NCI-H748 (cell line): ENCODE results near the gene PLCD3.
A peak's percentile ranks its signal among the peaks of the same experiment; 100 is the strongest.

Experiments used
- DNase-seq: peaks from one replicate; lab custom pipeline; 2025; ENCODE audit not compliant: unreplicated experiment; lab: John Stamatoyannopoulos, UW

PLCD3 gene, protein sequence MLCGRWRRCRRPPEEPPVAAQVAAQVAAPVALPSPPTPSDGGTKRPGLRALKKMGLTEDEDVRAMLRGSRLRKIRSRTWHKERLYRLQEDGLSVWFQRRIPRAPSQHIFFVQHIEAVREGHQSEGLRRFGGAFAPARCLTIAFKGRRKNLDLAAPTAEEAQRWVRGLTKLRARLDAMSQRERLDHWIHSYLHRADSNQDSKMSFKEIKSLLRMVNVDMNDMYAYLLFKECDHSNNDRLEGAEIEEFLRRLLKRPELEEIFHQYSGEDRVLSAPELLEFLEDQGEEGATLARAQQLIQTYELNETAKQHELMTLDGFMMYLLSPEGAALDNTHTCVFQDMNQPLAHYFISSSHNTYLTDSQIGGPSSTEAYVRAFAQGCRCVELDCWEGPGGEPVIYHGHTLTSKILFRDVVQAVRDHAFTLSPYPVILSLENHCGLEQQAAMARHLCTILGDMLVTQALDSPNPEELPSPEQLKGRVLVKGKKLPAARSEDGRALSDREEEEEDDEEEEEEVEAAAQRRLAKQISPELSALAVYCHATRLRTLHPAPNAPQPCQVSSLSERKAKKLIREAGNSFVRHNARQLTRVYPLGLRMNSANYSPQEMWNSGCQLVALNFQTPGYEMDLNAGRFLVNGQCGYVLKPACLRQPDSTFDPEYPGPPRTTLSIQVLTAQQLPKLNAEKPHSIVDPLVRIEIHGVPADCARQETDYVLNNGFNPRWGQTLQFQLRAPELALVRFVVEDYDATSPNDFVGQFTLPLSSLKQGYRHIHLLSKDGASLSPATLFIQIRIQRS

DNA sequence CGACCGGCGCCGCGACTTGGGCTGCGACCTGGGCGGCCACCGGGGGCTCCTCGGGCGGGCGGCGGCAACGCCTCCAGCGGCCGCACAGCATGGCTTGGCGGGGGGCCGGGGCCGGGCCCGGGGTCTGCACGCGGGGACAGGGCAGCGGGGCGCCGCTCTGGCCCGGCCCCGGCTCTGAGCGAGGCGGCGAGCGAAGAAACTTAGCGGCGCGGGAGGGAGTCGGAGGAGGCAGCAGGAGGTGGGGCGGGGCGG is at the start of gene PLCD3:
TSS of gene PLCD3 (minus strand) at position 196 of the 252 bp plus-strand sequence. CDS start at position 91, 105 bp downstream.
- no peak for DNase-seq

DNA sequence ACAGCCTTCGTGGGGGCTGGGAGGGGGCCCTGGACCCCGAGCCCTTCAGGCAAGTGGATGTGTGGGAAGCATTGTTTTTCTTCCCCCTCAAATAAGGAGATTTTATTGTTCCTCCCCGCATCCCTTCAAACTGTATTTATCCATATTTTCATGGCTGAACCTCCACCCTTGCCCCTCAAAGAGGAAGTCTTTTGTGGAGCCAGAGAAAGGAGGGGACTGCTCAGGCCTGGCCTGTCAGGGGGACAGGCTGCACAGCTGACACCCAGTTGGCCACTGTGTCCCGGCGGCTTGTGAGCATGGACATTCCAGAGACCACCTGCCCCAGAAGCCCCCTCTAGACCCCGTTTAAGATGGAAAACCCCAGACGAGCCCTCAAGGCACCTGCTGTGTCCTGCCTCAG is 45.2 kb upstream of the PLCD3 start:
- DNase-seq: no peak

DNA sequence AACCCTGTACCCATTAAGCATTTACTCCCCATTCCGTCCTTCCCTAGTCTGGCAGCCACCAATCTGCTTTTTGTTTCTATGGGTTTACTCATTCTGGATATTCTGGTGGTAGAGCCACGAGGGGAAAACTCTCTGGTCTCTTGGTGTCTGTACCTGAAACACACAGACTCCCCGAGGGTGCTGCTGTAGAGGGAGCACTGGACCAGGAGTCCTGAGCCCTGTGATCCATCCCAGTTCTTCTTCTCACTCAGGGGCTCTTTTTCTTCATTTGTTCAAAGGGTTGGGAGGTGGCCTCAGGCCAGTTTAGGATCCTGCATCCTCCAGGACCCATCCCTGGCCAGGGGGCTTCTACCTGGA is 43.4 kb upstream of the PLCD3 start:
- DNase-seq: no peak

DNA sequence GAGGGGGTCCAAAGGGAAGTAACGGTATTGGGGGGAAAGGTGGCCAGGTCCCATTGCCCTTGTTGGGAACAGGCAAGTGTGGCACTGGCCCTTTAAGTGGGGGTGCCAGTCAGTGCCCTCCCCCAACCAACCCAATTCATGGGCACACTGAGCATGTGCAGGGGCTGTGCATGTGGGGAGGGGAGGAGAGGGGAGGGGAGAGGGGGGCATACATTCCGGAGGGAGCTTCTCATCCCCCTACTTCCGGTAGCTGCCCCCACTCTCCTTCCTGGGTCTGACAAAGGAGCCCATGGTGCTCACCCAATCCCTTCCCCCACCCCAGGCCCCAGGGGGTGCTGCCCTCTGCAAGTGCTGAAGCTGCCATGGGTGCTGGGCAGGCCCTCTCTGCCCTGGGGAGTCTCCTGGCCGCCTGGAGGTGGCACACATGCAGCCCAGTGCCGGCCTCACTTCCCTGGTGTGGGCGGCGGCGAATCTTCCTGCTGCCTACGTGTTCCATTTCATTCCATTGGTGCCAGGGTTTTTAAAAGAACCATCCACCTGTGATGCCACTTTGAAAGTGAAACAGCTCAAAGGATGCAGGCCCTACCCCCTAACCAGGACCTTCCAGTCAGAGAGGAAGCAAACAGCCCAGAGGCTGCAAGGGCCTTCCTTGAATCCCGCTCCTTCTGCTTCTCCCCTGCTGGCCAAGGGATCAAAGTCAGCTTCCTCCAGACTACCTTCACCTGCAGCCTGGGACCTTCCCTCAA is 40.4 kb upstream of the PLCD3 start:
- DNase-seq: no peak

DNA sequence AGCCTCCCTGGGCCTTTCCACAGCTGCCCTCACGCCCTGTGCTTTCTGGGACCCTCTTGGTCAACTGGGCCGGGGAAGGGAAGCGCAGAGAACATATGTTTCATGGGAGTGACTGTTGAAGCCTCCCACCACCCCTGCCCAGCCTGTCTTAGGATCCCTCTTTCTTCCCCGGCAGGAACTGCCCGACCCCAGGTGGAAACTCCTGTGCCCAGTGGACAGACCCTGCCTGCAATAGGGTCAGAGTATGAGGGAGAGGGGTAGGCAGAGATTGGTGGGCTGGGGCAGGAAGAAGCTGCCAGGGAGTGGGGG is 39.9 kb upstream of the PLCD3 start:
- DNase-seq: no peak

DNA sequence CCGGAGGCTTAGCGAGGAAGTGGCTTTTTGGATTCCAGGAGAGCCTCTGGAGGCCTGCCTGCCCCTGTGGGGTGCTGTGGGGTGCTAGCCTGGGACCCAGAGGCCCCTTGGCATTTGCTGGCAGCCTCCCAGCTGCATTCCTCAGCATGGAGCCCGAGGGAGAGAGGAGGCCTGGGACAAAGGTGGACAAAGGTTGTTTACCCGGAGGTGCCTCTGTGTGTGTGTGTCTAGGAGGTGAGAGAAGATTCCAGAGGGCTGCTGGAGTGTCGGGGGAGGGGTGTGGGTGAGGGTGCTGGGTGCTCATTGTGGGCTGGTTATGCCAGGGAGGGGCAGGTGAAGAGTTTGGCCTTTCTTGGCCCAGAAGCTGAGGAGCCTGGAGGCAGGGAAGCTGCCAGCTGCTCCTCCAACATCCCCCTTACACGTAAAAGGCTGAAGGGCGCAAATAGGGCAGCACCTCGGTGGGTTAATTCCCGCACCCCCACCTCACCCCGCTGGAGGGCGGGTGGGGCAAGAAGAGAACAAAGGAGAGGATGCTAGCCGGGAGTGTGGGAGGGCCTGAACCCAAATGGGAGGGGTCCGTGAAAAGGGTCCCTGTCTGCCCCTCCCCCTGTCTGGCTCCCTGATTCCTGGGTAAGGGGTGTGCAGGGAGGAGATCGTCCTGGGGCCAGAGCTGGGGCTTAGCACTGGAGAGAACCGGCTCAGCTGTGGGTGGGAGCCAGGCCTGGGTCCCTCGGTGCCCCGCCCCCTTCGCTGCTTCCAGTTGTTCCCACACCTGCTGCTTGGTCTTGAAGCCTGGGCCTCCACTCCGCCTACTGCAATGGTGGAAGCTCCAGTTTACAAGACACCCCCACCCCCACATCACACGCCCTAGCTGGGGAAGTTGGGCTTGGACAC is 39.3 kb upstream of the PLCD3 start:
- DNase-seq: no peak

DNA sequence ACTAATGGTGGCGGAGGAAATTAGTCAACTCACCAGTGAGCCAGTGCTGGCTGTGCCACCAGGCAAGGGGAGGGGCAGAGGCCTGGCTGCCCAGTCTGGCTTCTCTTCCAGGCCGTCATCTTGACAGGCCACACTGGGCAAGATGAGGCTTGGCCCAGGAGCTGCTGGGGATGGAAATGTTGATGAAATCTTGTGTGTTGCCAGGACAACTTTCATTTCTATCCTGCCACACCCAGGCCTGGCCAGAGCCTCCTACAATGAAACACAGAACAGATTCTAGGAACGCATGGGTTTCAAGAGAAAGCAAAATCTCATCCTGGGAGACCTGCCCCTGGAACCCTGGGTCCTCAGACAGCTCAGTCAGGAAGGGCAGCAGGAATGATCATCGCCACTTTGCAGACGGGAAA is 38.6 kb upstream of the PLCD3 start:
- no peak for DNase-seq

DNA sequence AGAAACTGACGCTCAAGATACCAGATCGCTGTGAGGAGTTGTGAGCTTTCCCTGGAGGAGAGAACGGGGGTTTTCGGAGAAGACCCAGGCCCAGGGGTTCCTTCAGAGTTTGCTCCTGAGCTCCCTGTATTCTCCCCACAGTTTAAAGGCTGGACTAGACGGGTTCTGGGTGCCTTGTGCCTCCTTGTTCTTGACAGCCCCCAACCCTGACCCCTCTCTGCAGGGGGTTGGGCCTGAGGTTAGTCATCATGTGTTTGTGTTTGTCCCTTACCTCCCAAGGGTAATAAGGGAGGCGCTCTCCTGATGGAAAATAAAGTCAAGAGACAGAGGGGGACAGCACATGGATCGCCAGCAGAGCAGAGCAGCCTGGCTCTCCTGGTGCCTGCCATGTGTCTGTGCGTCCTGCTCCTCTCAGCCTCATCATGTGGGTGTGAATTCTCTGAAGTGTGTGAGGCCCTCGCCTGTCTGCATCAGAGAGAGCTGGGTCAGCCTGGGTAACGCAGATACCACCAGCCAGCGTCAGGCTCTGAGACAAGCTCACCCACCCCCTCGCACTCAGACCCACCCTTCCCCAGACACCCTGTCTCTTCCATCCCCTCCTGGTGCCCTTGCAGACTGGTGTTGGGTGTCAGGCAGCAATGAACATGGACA is 38.1 kb upstream of the PLCD3 start:
- DNase-seq: no peak

DNA sequence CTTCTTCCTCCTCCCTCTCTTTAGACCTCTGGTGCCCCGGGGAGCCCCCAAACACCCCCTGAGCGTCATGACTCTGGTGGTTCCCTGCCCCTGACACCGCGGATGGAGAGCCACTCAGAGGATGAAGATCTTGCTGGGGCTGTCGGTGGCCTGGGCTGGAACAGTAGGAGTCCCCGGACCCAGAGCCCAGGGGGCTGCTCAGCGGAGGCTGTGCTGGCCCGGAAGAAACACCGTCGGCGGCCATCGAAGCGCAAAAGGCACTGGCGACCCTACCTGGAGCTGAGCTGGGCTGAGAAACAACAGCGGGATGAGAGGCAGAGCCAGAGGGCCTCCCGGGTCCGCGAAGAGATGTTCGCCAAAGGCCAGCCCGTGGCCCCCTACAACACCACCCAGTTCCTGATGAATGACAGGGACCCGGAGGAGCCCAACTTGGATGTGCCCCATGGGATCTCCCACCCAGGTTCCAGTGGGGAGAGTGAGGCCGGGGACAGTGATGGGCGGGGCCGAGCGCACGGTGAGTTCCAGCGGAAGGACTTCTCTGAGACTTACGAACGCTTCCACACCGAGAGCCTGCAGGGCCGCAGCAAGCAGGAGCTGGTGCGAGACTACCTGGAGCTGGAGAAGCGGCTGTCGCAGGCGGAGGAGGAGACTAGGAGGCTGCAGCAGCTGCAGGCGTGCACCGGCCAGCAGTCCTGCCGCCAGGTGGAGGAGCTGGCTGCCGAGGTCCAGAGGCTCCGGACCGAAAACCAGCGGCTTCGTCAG is 36.9 kb upstream of the PLCD3 start:
- DNase-seq: no peak

DNA sequence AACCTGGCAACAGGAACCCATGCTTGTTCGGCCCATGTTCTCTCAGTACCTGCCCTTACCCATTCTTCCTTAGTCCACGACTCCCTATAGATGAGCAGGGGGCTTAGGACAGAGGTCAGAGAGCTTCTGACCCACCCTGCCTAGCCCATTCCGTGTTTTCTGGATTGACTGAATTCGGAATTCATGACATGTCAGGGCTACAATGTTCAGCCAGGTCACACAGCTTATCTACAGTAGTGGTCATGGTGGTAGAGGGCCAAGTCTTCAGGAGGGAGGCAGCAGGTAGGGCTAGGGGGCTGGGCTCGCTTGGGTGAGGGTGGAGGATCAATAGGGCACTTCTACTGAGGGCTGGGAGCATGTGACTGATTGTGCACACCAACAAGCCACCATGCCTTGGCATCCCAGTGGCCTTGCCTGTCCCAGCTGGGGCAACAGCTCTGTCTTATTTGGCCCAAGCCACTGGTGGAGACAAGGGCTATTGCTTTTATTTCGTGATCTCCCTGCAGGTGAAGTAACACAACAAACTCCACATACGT is 32.5 kb upstream of the PLCD3 start:
- DNase-seq: no peak

DNA sequence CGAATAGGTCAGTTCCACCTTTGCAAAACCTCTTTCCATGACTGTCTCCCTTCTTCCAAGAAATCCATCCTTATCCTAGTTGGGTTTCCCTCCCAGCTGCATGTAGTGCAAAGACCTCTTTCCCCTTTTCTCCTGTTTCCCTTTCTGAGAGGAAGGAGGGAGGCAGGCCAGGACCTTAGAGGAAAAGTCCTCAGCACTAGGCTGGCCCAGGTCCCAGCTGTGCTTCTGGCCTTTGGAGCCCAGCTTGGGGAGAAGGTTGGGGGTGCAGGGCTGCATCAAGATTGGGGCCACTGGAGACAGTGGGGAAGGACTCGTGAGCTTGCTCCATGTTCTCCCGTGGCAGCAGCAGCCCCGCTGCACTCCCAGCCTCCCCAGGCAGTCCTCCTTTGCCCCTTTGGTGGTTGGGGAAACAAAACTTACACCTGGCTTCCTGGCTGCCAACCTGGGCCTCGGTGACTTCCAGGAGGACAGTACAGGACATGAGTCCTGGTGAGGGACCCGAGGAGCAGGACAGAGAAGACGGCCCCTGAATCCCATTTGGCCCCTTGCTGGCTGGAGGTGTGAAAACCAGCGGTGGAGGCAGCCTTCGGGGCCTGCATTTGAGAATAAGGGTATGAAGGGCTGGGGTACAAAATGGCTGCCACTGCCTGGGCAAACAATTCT is 29.8 kb upstream of the PLCD3 start:
- no peak for DNase-seq

DNA sequence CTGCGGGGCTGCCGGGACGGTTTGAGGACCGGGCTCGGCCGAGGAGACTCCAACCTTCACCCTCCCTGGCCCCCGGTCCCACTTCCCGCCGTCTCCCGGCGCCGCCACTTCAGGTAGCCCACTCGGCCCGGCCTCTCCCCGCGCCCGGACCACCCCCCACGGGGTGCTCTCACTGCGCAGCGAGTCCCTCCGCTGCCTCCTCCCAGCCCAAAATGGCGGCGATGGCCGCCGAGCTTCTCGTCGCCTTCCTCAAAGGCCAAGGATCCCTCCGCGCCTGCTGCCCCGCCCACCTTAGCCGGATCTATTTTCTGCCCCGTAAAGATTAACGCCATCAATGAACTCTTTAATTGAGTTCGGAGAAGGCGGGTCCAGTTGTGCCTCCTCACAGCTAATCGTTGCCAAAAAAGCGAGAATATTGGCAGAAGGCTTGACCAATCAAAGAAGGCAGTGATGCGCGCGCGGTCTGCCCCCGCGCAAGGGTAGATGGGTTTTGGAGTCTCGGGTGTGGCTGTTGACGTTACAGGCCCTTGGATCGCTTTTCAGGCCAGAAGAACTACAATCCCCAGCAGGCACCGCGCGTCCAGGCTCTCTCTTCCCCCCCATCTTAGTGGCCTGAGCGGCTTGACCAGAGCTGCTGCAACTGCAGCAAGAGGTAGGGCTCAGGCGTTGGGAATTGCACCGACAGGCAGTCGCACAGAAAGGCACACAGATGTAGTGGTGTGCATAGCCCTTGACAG is 29.1 kb upstream of the PLCD3 start, which contains the start of gene HEXIM2:
TSS of gene HEXIM2 (plus strand) at position 588 of the 737 bp plus-strand sequence. CDS start 919 bp downstream, outside the sequence.
- DNase-seq: peak; percentile 100

DNA sequence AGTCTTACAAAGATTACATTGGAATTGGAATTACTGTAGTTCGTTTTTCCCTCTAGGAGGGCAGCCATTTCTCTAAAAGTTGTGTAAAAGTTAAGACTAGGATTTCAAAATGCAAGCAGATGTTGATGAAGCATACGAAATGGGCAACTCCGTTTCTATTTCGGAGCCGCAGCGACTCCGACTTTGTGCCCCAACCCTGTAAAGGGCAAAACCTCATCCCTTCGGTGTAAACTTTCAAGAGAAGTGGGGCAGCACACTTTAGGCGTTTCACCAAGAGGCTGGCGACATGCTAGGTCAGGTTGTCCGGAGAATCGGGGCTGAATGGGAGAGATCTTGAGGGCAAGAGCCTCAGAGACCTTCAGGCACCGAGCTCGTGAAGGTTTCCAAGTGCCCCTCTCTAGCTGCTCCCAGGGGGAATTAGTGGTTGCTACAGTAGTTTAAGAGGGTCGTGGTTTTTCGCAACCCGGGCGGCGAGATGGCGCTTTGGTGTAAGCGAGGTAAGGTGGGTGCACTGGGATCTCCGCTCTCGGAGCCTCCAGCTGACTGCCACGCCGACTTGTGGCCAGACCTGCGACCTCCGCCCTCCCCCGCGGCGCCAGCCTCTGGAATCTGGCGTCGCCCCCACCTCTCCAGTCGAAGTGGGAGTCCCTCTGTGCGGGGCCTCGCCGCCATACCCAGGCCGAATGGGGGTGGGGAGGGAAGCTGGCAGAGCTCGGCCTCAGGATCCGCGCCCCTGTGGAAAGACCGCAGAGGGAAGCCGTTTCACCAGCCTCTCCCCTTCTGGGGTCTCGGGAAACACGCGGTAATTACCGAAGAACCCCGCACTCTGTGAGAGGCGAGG is 28.4 kb upstream of the PLCD3 start:
- DNase-seq: peak; percentile 81

DNA sequence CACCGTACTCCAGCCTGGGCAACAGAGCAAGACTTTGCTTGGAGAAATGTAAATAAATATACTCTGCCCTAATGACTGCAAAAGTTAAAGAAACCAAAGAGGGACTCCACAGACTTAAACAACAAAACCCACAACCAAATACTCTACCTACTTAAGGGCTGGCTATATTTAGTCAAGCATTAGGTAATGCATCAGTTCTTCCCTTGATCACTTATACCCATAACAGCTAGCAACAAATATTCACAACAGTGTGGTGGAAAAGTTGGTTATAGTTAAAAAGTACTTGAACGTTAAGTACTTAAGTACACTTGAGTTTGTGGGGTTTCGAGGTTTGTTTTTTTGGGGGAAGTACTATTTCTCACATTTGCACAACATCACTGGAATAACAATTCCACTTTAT is 23.9 kb upstream of the PLCD3 start:
- DNase-seq: no peak

DNA sequence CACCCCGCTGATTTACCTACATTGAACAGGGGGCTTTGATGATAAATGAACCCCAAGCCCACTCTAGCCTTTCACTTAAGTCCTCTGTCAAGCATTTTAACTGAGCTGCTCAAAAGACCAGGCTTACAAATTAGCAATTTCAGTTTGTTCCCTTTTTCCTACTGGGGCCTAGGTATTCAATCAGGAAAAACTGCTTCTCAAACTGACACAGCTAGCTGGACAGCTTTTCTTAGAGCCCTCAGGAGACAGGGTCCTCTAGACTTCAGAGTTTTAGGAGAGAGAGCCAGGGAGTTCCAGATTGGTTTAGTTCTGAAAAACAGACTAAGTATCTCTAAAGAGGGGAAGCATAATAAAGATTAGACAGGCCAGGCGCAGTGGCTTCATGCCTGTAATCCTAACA is 23.2 kb upstream of the PLCD3 start:
- no peak for DNase-seq

DNA sequence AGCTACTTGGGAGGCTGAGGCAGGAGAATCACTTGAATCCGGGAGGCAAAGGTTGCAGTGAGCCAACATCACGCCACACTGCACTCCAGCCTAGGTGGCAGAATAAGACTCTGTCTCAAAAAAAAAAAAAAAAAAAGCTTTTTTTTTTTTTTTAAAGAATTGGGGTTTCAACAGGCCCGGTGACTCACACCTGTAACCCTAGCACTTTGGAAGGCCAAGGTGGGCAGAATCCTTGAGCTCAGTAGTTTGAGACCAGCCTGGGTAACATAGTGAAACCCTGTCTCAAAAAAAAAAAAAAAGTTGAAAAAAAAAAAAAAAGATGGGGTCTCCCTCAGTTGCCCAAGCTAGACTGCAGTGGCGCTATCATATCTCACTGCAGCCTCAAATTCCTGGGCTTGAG is 22.7 kb upstream of the PLCD3 start:
- no peak for DNase-seq
